Hair follicular keratinocyte (primary cell): ENCODE data around the gene KRTAP10-6. TPM values are rescaled to one million over a fixed set of nuclear protein-coding genes. Genes with fewer than 3 reads are reported as not detected.

Experiments used
- total RNA-seq: library from RNA; depleted of rRNA; stranded (reverse); fragments of >200 nt; gene quantifications from 2 replicates; pipeline ENCODE4 v1.2.3, GENCODE V29; 2015

KRTAP10-6 gene, protein sequence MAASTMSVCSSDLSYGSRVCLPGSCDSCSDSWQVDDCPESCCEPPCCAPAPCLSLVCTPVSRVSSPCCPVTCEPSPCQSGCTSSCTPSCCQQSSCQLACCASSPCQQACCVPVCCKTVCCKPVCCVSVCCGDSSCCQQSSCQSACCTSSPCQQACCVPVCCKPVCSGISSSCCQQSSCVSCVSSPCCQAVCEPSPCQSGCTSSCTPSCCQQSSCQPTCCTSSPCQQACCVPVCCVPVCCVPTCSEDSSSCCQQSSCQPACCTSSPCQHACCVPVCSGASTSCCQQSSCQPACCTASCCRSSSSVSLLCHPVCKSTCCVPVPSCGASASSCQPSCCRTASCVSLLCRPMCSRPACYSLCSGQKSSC
- total RNA-seq = not detected in 2 replicates

DNA sequence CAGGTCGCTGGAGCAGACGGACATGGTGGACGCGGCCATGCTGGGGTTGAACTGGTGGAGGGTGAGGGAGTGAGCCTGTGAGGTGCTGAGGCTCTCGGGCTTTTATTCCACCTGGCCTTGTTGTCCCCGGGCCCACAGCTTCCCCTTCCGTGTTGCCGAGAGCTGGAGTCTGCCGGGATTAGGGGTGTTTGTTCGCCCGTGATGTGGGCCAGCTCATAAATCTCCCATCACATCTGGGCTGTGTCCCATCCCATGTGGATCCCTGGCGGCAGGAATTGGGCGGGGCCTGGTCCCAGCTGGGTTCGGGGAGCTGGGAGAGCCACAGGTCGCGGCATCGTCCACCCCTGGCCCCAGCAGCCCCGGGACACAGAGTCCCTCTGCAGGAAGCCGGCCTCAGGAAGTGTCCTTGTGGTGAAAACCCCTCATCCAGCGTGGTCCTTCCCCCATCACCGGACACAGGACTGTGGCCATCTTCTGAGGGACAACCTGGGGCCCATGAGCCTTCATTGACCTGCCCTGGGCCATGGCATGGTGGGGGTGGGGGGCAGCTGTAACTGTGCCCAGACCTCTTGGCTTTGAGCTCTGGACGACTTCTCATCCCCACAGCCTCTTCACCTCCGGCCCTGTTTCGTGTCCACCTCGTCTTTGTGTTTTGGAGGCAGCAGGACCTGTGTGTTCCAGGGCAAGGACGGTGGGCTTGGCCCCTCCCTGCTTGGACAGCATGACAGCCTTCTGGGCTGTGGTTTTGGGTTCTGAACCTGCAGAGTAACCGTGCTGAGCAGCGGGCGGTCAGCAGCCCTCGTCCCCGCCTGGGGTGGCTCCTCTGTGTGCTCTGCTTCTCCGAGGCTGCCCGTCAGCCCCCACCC lies at the start of gene KRTAP10-6:
KRTAP10-6 (minus strand) TSS at position 60 of the 866 bp plus-strand sequence; CDS start at position 39, 21 bp downstream.

DNA sequence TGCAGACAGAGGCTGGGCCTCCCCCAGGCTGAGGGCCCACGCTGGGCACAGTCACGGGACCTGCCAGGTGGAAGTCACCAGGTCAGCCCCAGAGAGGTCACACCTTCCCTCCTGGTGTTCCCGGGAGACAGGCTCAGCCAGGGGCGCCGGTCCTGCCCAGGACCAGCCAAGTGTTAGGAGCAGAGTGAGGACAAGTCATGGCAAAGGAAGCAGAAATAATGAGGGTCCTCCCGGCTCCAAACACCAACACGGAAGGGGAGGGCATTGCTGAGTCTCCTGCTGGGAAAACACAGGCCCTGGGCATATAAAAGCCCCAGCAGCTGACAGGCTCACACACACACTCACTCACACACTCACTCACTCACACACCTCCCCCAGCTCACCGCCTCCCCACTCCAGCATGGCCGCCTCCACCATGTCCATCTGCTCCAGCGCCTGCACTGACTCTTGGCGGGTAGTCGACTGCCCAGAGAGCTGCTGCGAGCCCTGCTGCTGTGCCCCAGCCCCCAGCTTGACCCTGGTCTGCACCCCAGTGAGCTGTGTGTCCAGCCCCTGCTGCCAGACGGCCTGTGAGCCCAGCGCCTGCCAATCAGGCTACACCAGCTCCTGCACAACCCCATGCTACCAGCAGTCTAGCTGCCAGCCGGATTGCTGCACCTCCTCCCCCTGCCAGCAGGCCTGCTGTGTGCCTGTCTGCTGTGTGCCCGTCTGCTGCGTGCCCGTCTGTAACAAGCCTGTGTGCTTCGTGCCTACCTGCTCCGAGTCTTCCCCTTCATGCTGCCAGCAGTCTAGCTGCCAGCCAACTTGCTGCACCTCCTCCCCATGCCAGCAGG lies 44.9 kb upstream of the KRTAP10-6 start, which contains the start of gene KRTAP10-10:
KRTAP10-10 (plus strand) TSS at position 339 of the 833 bp plus-strand sequence; CDS start at position 401, 62 bp downstream.

DNA sequence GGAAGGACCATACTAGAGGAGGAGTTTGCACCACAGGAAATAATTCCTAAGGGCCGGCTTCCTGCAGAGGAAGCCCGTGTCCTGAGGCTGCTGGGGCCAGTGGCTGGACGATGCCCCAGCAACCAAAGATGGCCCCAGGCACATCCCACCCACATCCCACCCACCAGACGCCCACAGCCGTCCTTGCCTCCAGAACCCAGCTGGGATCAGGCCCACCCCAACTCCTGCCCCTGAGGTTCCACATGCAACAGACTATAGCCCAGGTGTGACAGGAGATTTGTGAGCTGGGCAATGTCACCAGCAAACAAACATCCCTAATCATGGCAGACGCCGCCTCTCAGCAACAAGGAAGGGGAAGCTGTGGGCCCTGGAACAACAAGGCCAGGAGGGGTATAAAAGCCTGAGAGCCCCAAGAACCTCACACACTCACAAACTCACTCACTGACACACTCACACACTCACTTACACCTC lies 34.4 kb upstream of the KRTAP10-6 start, which contains the start of gene KRTAP10-9:
KRTAP10-9 (plus strand) TSS at position 421 of the 471 bp plus-strand sequence. CDS start 79 bp downstream, outside the sequence.

DNA sequence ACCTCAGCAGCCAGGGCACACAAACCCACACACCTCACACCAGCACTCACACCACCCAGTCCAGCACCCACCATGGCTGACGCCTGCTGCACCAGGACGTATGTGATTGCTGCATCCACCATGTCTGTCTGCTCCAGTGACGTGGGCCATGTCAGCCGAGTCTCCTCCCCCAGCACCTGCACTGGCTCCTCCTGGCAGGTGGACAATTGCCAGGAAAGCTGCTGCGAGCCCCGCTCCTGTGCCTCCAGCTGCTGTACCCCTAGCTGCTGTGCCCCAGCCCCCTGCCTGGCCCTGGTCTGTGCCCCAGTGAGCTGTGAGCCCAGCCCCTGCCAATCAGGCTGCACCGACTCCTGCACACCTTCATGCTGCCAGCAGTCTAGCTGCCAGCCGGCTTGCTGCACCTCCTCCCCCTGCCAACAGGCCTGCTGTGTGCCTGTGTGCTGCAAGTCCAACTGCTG lies 19.8 kb upstream of the KRTAP10-6 start, which contains the start of gene KRTAP10-8:
KRTAP10-8 (plus strand) TSS at position 51 of the 458 bp plus-strand sequence; CDS start at position 73, 22 bp downstream.

DNA sequence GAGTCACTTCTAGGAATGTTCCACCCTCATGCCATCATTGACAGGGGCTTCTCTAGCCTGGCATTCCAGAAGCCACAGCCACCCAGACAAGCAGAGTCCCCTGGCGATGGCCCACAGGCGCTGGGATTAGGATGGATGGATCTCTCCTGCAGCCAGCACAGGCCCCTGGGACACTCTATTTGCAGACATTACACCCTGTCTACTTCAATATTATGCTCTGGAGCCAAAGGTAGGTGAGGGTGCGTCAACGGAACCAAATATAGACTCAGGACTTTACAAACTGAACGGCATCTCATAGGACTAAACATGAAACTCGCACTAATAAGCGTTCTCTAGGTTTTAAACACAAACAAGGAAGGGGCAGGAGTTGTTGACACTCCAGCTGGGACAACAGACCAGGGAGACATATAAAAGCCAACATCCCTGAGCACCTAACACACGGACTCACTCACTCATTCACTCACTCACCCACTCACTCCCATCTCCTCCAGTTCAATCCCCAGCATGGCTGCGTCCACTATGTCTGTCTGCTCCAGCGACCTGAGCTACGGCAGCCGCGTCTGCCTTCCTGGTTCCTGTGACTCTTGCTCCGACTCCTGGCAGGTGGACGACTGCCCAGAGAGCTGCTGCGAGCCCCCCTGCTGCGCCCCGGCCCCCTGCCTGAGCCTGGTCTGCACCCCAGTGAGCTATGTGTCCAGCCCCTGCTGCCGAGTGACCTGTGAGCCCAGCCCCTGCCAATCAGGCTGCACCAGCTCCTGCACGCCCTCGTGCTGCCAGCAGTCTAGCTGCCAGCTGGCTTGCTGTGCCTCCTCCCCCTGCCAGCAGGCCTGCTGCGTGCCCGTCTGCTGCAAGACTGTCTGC lies 8.0 kb upstream of the KRTAP10-6 start, which contains the start of gene KRTAP10-7:
KRTAP10-7 (plus strand) TSS at position 480 of the 861 bp plus-strand sequence; CDS start at position 505, 25 bp downstream.

DNA sequence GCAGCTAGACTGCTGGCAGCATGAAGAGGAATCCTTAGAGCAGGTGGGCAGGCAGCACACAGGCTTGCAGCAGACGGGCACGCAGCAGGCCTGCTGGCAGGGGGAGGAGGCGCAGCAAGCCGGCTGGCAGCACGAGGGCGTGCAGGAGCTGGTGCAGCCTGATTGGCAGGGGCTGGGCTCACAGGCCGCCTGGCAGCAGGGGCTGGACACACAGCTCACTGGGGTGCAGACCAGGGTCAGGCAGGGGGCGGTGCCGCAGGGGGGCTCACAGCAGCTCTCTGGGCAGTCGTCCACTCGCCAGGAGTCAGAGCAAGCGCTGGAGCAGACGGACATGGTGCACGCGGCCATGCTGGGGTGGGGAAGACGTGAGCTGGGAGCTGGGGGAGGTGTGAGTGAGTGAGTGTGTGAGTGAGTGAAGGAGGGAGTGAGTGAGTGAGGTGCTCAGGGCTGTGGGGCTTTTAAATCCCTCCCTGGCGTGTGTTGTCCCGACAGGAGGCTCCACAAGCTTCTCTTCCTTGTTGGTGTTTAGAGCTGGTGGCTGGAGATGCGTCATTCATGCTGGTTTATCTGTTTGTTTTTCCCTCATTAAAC lies 12.0 kb downstream of the KRTAP10-6 start, which contains the start of gene KRTAP10-5:
KRTAP10-5 (minus strand) TSS at position 374 of the 591 bp plus-strand sequence; CDS start at position 348, 26 bp downstream.

DNA sequence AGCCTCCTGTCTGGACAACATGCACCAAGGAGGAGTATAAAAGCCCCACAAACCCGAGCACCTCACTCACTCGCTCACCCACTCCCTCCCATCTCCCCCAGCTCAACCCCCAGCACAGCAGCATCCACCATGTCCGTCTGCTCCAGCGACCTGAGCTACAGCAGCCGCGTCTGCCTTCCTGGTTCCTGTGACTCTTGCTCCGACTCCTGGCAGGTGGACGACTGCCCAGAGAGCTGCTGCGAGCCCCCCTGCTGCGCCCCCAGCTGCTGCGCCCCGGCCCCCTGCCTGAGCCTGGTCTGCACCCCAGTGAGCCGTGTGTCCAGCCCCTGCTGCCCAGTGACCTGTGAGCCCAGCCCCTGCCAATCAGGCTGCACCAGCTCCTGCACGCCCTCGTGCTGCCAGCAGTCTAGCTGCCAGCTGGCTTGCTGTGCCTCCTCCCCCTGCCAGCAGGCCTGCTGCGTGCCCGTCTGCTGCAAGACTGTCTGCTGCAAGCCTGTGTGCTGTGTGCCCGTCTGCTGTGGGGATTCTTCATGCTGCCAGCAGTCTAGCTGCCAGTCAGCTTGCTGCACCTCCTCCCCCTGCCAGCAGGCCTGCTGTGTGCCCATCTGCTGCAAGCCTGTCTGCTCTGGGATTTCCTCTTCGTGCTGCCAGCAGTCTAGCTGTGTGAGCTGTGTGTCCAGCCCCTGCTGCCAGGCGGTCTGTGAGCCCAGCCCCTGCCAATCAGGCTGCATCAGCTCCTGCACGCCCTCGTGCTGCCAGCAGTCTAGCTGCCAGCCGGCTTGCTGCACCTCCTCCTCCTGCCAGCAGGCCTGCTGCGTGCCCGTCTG lies 18.5 kb downstream of the KRTAP10-6 start, which contains the start of gene KRTAP10-4:
KRTAP10-4 (plus strand) TSS at position 100 of the 827 bp plus-strand sequence; CDS start at position 130, 30 bp downstream.

DNA sequence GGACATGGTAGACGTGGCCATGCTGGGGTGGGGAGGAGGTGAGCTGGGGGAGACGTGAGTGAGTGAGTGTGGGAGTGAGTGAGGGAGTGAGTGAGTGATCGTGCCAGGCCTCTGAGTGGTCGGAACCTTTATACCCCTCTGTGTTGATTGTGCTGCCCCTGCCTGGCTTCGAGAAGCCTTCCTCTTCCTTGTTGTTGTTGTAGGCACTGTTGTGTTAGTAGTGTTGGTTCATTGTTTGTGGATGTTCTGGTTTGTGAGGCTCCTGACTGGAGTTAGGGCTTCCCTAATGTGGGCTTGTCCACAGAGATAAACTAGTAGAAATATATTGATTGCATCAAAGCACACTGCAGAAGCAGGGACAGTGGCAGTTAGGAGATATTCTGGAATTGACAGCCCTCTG lies 33.6 kb downstream of the KRTAP10-6 start, which contains the start of gene KRTAP10-3:
KRTAP10-3 (minus strand) TSS at position 101 of the 400 bp plus-strand sequence; CDS start at position 21, 80 bp downstream.

DNA sequence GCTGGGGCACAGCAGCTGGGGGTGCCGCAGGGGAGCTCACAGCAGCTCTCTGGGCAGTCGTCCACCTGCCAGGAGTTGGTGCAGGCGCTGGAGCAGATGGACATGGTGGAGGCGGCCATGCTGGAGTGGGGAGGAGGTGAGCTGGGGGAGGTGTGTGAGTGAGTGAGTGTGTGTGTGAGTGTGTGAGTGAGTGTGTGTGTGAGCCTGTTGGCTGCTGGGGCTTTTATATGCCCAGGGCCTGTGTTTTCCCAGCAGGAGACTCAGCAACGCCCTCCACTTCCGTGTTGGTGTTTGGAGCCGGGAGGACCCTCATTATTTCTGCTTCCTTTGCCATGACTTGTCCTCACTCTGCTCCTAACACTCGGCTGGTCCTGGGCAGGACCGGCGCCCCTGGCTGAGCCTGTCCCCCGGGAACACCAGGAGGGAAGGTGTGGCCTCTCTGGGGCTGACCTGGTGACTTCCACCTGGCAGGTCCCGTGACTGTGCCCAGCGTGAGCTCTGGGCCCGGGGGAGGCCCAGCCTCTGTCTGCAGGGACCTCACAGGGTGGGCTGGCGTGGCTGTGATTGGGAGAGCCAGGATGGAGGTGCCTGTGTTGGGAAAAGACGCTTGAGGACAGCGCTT lies 40.9 kb downstream of the KRTAP10-6 start, which contains the start of gene KRTAP10-2:
KRTAP10-2 (minus strand) TSS at position 166 of the 622 bp plus-strand sequence; CDS start at position 119, 47 bp downstream.

Other genes starting within 250 kb of the KRTAP10-6 start
- gene TRPM2, start 238.9 kb downstream of the KRTAP10-6 start, total RNA-seq = 0.46 TPM in 1 of 2 replicates, not detected in the other
- 1.9 and 3.3 TPM in 2 replicates for gene LRRC3, start 137.0 kb downstream of the KRTAP10-6 start, total RNA-seq
- gene KRTAP10-1, start 52.3 kb downstream of the KRTAP10-6 start, total RNA-seq = not detected in 2 replicates
- not detected in 2 replicates for gene KRTAP10-2, start 41.0 kb downstream of the KRTAP10-6 start, total RNA-seq
- gene KRTAP10-3, start 33.7 kb downstream of the KRTAP10-6 start, total RNA-seq = not detected in 2 replicates
- gene KRTAP10-4, start 18.8 kb downstream of the KRTAP10-6 start, total RNA-seq = not detected in 2 replicates
- not detected in 2 replicates for gene KRTAP10-5, start 11.9 kb downstream of the KRTAP10-6 start, total RNA-seq
- not detected in 2 replicates for gene KRTAP10-7, start 8.1 kb upstream of the KRTAP10-6 start, total RNA-seq
- gene KRTAP10-8, start 19.6 kb upstream of the KRTAP10-6 start, total RNA-seq = not detected in 2 replicates
- gene KRTAP10-9, start 34.6 kb upstream of the KRTAP10-6 start, total RNA-seq = not detected in 2 replicates
- not detected in 2 replicates for gene KRTAP10-10, start 44.9 kb upstream of the KRTAP10-6 start, total RNA-seq
- not detected in 2 replicates for gene KRTAP10-11, start 53.9 kb upstream of the KRTAP10-6 start, total RNA-seq
- gene KRTAP12-4, start 62.2 kb upstream of the KRTAP10-6 start, total RNA-seq = not detected in 2 replicates
- gene KRTAP12-3, start 65.4 kb upstream of the KRTAP10-6 start, total RNA-seq = not detected in 2 replicates
- not detected in 2 replicates for gene KRTAP12-2, start 74.4 kb upstream of the KRTAP10-6 start, total RNA-seq
- gene KRTAP12-1, start 89.7 kb upstream of the KRTAP10-6 start, total RNA-seq = not detected in 2 replicates
- not detected in 2 replicates for gene KRTAP10-12, start 104.7 kb upstream of the KRTAP10-6 start, total RNA-seq
- not detected in 2 replicates for gene TSPEAR, start 119.1 kb upstream of the KRTAP10-6 start, total RNA-seq
- 41.7 and 46.1 TPM in 2 replicates for gene UBE2G2, start 209.3 kb upstream of the KRTAP10-6 start, total RNA-seq
- 82.6 and 98.3 TPM in 2 replicates for gene SUMO3, start 225.6 kb upstream of the KRTAP10-6 start, total RNA-seq